ENCODE measurements around the gene CHL1. TPM values are rescaled to one million over a fixed set of nuclear protein-coding genes. Genes with fewer than 3 reads are reported as not detected.

Gene CHL1
- total RNA-seq, 1 experiment from 2014 or later: not detected

GRCh38 chr3:307182-307581, 110.6 kb downstream of the CHL1 start:
- H3K27ac ChIP-seq: no peak overlapping the region
- DNase-seq: no peak
- H3F3A ChIP-seq (ENCODE audit: insufficient read depth, low read depth): no peaks in the 10 kb centered on the region
- no peaks in the 10 kb centered on the region for H3K79me2 ChIP-seq (ENCODE audit: low read depth)
- CTCF ChIA-PET: no interaction called here
- no peak overlapping the region for H2AFZ ChIP-seq
- H3K9me2 ChIP-seq (ENCODE audit: insufficient read depth): no peaks in the 10 kb centered on the region
- H3K27me3 ChIP-seq (ENCODE audit: insufficient read depth, low read depth): no peaks in the 10 kb centered on the region
- BruUV-seq (replicated peaks): no TSS peak
- no peak overlapping the region for H3K4me3 ChIP-seq
- H3K9me3 ChIP-seq (ENCODE audit: insufficient read depth, low read depth): no peaks in the 10 kb centered on the region
- POLR2A ChIA-PET (ENCODE audit: unreplicated experiment): no interaction called here
- no peak for TF ChIP-seq CTCF (conservative IDR thresholded peaks at IDR 0.05)
- TF ChIP-seq EZH2 (IDR thresholded peaks at IDR 0.05; ENCODE audit: low read depth): no peak
- intact Hi-C loops (cut with micrococcal nuclease; ENCODE audit: unreplicated experiment): no loop called here
- no peak overlapping the region for H3K4me2 ChIP-seq
- H4K20me1 ChIP-seq (ENCODE audit: insufficient read depth): no peaks in the 10 kb centered on the region
- H3K36me3 ChIP-seq (ENCODE audit: low read depth): no peaks in the 10 kb centered on the region
- H3K4me1 ChIP-seq (replicated peaks; ENCODE audit: insufficient read depth): no peaks in the 10 kb centered on the region

GRCh38 chr3:308597-309321, 112.2 kb downstream of the CHL1 start:
- DNase-seq: no peak
- Histone ChIP-seq H3K27ac (no peak overlapping the region), H3K4me3 (no peak overlapping the region), H3K9me2 (ENCODE audit: insufficient read depth) (no peaks in the 10 kb centered on the region), H3K79me2 (ENCODE audit: low read depth) (no peaks in the 10 kb centered on the region), H3K4me2 (no peak overlapping the region), H2AFZ (no peak overlapping the region), H3K9me3 (ENCODE audit: insufficient read depth, low read depth) (no peaks in the 10 kb centered on the region), H3K27me3 (ENCODE audit: insufficient read depth, low read depth) (no peaks in the 10 kb centered on the region), H3F3A (ENCODE audit: insufficient read depth, low read depth) (no peaks in the 10 kb centered on the region), H3K36me3 (ENCODE audit: low read depth) (no peaks in the 10 kb centered on the region), H4K20me1 (ENCODE audit: insufficient read depth) (no peaks in the 10 kb centered on the region), H3K4me1 (replicated peaks; ENCODE audit: insufficient read depth) (no peaks in the 10 kb centered on the region)
- ChIA-PET POLR2A (ENCODE audit: unreplicated experiment) (no interaction called here), CTCF (no interaction called here)
- TF ChIP-seq EZH2 (IDR thresholded peaks at IDR 0.05; ENCODE audit: low read depth) (no peak), CTCF (conservative IDR thresholded peaks at IDR 0.05) (no peak)
- no TSS peak for BruUV-seq (replicated peaks)
- intact Hi-C loops (cut with micrococcal nuclease; ENCODE audit: unreplicated experiment): no loop called here

- H2AFZ ChIP-seq: no peak overlapping the region
- no peak for DNase-seq
- no peaks in the 10 kb centered on the region for H3K36me3 ChIP-seq (ENCODE audit: low read depth)
- ChIA-PET CTCF (no interaction called here), POLR2A (ENCODE audit: unreplicated experiment) (no interaction called here)
- no peaks in the 10 kb centered on the region for H3K9me2 ChIP-seq (ENCODE audit: insufficient read depth)
- no peak overlapping the region for H3K27ac ChIP-seq
- no peaks in the 10 kb centered on the region for H3K79me2 ChIP-seq (ENCODE audit: low read depth)
- H3F3A ChIP-seq (ENCODE audit: insufficient read depth, low read depth): no peaks in the 10 kb centered on the region
- TF ChIP-seq EZH2 (IDR thresholded peaks at IDR 0.05; ENCODE audit: low read depth): no peak
- no peak for TF ChIP-seq CTCF (conservative IDR thresholded peaks at IDR 0.05)
- no TSS peak for BruUV-seq (replicated peaks)
- no peaks in the 10 kb centered on the region for H3K27me3 ChIP-seq (ENCODE audit: insufficient read depth, low read depth)
- no peaks in the 10 kb centered on the region for H3K9me3 ChIP-seq (ENCODE audit: insufficient read depth, low read depth)
- no peak overlapping the region for H3K4me3 ChIP-seq
- no peaks in the 10 kb centered on the region for H3K4me1 ChIP-seq (replicated peaks; ENCODE audit: insufficient read depth)
- intact Hi-C loops (cut with micrococcal nuclease; ENCODE audit: unreplicated experiment): no loop called here
- no peak overlapping the region for H3K4me2 ChIP-seq
- no peaks in the 10 kb centered on the region for H4K20me1 ChIP-seq (ENCODE audit: insufficient read depth)
Observed at GRCh38 chr3:312160-312733, 115.7 kb downstream of the CHL1 start.
